Neural progenitor cell (in vitro differentiated cells): Measurements from ENCODE around the gene LPP. TPM values are rescaled to one million over a fixed set of nuclear protein-coding genes. Genes with fewer than 3 reads are reported as not detected.
A peak's percentile ranks its signal among the peaks of the same experiment; 100 is the strongest.

Experiments used
- DNase-seq: peaks from one replicate; pipeline ENCODE4 v3.0.0-alpha.2; 2016; ENCODE audit warnings: low spot score
- H2AFZ ChIP-seq: fragments of 200-600 bp; sonication (generic); replicated peaks from 2 replicates; pipeline ENCODE4 v1.6.1; 2016; ENCODE audit warnings: antibody characterized with exemption
- H3F3A ChIP-seq: fragments of 200-600 bp; sonication (generic); 2 replicates; pipeline ENCODE4 v1.6.1; 2016; ENCODE audit warnings: antibody characterized with exemption, low read depth
- H3K27ac ChIP-seq: fragments of 200-600 bp; sonication (generic); 2 replicates; pipeline ENCODE4 v1.5.1; 2016; ENCODE audit warnings: mild to moderate bottlenecking
- H3K27me3 ChIP-seq: fragments of 200-600 bp; sonication (generic); 2 replicates; pipeline ENCODE4 v1.6.1; 2016; ENCODE audit warnings: mild to moderate bottlenecking, moderate library complexity
- H3K36me3 ChIP-seq: fragments of 200-600 bp; sonication (generic); 2 replicates; pipeline ENCODE4 v1.5.1; 2016
- H3K4me1 ChIP-seq: fragments of 200-600 bp; sonication (generic); 2 replicates; pipeline ENCODE4 v1.6.1; 2016; ENCODE audit warnings: mixed run types
- H3K4me2 ChIP-seq: fragments of 200-600 bp; sonication (generic); 2 replicates; pipeline ENCODE4 v1.6.1; 2016
- H3K4me3 ChIP-seq: fragments of 200-600 bp; sonication (generic); 2 replicates; pipeline ENCODE4 v1.5.1; 2016
- H3K79me2 ChIP-seq: fragments of 200-600 bp; sonication (generic); 2 replicates; pipeline ENCODE4 v1.6.1; 2016; ENCODE audit warnings: low read depth
- H3K9ac ChIP-seq: fragments of 200-600 bp; sonication (generic); 2 replicates; pipeline ENCODE4 v1.6.1; 2016
- H3K9me3 ChIP-seq: fragments of 200-600 bp; sonication (generic); 2 replicates; pipeline ENCODE4 v1.5.1; 2016; ENCODE audit warnings: low read depth
- H4K20me1 ChIP-seq: fragments of 200-600 bp; sonication (generic); 2 replicates; pipeline ENCODE4 v1.6.1; 2016; ENCODE audit warnings: low read depth
- H3K27ac Mint-ChIP-seq: 3 replicates; pipeline ENCODE4 v1.8.0; 2021; ENCODE audit warnings: mixed read lengths
- H3K27me3 Mint-ChIP-seq: 2 replicates; pipeline ENCODE4 v1.8.0; 2022; ENCODE audit warnings: low read depth, mild to moderate bottlenecking, inconsistent platforms, moderate library complexity, mixed read lengths; ENCODE audit not compliant: insufficient read depth
- H3K36me3 Mint-ChIP-seq: 3 replicates; pipeline ENCODE4 v1.8.0; 2021; ENCODE audit warnings: mixed read lengths
- H3K4me1 Mint-ChIP-seq: 3 replicates; pipeline ENCODE4 v1.8.0; 2021; ENCODE audit warnings: mixed read lengths
- H3K4me3 Mint-ChIP-seq: 3 replicates; pipeline ENCODE4 v1.8.0; 2021; ENCODE audit warnings: mild to moderate bottlenecking, moderate library complexity, mixed read lengths
- H3K9me3 Mint-ChIP-seq: 3 replicates; pipeline ENCODE4 v1.8.0; 2020; ENCODE audit warnings: mixed read lengths
- EZH2 ChIP-seq: fragments of 200-600 bp; sonication (generic); IDR thresholded peaks from 2 replicates; pipeline ENCODE4 v1.6.1; 2017; ENCODE audit warnings: antibody characterized with exemption, mild to moderate bottlenecking, moderate library complexity
- EZH2phosphoT487 ChIP-seq: fragments of 200-600 bp; sonication (generic); IDR thresholded peaks from 2 replicates; pipeline ENCODE4 v1.6.1; 2017; ENCODE audit warnings: antibody characterized with exemption
- total RNA-seq: library from RNA; depleted of rRNA; stranded (reverse); fragments of >200 nt; gene quantifications from 2 replicates; pipeline ENCODE4 v1.2.3, GENCODE V29; 2015; ENCODE audit warnings: low replicate concordance
- TF ChIP-seq, protein P1 (sequence below): fragments of 200-600 bp; sonication (generic); IDR thresholded peaks from 2 replicates; pipeline ENCODE4 v1.5.1; 2017; ENCODE audit warnings: antibody characterized with exemption, mild to moderate bottlenecking

LPP gene
- total RNA-seq, 1 donor from 2014 or later: 18.9 TPM

DNA sequence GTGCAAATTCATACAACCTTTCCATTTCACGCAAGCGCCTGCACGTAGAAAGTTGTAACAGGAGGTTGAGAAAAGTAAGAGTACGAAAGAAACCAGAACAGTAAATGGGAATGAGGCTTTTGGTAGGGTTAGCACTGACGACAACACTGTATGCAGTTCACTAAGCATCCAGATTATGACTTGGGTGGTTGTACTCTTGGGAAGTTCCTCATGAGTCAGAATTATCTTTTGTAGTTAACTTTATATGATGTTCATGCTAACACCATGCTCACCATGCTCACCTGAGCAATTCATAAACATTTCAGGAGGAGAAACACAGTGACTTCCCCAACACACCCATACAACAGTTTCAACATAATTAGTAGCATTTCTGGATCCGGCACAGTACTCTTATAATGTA is 3.0 kb upstream of the LPP start:
- peaks cover 19% of the 10 kb centered on the region for H3K4me1 ChIP-seq
- H3K4me3 ChIP-seq: no peak overlapping the region
- H3K27me3 ChIP-seq: no peaks in the 10 kb centered on the region
- peaks cover 30% of the 10 kb centered on the region for H3K4me1 Mint-ChIP-seq
- no peaks in the 10 kb centered on the region for H3K36me3 ChIP-seq
- peaks cover 7% of the 10 kb centered on the region for H3F3A ChIP-seq
- H3K4me2 ChIP-seq: no peak overlapping the region
- TF ChIP-seq, protein P1, sequence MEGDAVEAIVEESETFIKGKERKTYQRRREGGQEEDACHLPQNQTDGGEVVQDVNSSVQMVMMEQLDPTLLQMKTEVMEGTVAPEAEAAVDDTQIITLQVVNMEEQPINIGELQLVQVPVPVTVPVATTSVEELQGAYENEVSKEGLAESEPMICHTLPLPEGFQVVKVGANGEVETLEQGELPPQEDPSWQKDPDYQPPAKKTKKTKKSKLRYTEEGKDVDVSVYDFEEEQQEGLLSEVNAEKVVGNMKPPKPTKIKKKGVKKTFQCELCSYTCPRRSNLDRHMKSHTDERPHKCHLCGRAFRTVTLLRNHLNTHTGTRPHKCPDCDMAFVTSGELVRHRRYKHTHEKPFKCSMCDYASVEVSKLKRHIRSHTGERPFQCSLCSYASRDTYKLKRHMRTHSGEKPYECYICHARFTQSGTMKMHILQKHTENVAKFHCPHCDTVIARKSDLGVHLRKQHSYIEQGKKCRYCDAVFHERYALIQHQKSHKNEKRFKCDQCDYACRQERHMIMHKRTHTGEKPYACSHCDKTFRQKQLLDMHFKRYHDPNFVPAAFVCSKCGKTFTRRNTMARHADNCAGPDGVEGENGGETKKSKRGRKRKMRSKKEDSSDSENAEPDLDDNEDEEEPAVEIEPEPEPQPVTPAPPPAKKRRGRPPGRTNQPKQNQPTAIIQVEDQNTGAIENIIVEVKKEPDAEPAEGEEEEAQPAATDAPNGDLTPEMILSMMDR: no peak
- H3K4me3 Mint-ChIP-seq: no peak overlapping the region
- H3K27ac Mint-ChIP-seq: no peak overlapping the region
- no peak for DNase-seq
- no peak overlapping the region for H3K9ac ChIP-seq
- peaks cover 3% of the 10 kb centered on the region for H3K27me3 Mint-ChIP-seq
- peaks cover 4% of the 10 kb centered on the region for H3K36me3 Mint-ChIP-seq
- H3K79me2 ChIP-seq: peaks cover 22% of the 10 kb centered on the region
- H3K9me3 ChIP-seq: no peaks in the 10 kb centered on the region
- H4K20me1 ChIP-seq: peaks cover 1% of the 10 kb centered on the region
- H2AFZ ChIP-seq: no peak overlapping the region
- H3K9me3 Mint-ChIP-seq: no peaks in the 10 kb centered on the region
- no peak overlapping the region for H3K27ac ChIP-seq

DNA sequence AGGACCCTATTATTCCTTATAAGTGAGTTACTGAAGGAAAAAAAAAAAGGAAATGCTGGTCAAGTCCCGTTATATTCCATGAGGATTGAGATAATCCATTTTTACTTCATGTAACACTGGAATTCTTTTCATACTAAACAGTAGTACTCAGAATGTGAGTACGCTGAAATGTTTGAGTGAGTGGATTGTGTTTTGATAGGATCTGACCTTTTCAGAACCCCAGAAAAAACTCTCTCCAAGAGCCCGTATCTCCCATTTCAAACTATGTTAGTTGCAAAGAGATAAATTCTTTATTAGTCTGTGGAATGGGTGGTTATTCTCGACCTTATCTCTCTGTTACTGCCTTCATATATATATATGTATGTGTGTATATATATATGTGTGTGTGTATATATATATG is 2.5 kb upstream of the LPP start:
- Histone ChIP-seq H4K20me1 (peaks cover 6% of the 10 kb centered on the region), H3K4me3 (no peak overlapping the region), H3K9me3 (no peaks in the 10 kb centered on the region), H3K79me2 (peaks cover 27% of the 10 kb centered on the region), H3K4me1 (peaks cover 19% of the 10 kb centered on the region), H3K27ac (no peak overlapping the region), H3F3A (peaks cover 7% of the 10 kb centered on the region), H2AFZ (no peak overlapping the region), H3K4me2 (no peak overlapping the region), H3K27me3 (no peaks in the 10 kb centered on the region), H3K36me3 (no peaks in the 10 kb centered on the region), H3K9ac (no peak overlapping the region)
- Mint-ChIP-seq H3K4me1 (peaks cover 33% of the 10 kb centered on the region), H3K27ac (no peak overlapping the region), H3K27me3 (peaks cover 3% of the 10 kb centered on the region), H3K9me3 (no peaks in the 10 kb centered on the region), H3K36me3 (peaks cover 6% of the 10 kb centered on the region), H3K4me3 (no peak overlapping the region)
- TF ChIP-seq EZH2phosphoT487: no peak
- no peak for TF ChIP-seq EZH2
- TF ChIP-seq, protein P1: no peak
- DNase-seq: no peak

DNA sequence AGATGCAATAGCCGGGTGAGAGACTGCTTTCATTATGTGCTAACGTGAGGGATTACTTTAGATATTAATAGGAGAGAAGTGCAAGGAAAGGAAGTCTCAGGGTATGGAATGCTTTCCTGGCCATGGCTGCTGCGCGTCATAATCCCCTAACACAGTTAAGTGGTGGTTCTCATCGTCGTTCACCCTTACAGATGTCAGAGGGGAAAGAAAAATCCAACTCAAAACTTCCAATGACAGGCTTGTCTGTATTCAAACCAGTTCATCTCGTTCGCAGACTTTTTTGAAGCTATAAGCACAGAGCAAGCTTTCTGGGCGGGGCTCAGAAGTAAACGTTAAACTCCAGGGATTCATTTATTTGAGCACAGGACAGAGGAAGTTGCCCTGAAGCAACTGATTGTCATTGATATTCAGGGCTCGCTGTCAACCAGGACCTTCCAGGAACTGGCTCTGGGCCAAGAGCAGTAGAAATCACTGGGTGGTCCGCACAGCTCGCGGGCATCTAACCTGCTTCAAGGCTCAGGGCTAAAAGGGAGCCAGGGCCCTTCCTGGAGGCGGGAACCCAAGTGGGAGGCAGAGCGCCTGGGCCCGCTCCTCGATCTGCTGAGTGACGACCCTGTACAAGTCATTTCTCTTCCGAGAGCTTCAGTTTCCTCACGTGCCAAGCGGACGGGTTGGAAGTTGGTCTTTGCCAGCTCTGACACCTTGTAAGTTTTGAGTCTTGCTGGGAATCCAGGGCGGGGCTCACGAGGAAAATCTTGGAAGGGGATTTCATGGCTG is 1.1 kb upstream of the LPP start:
- Histone ChIP-seq H2AFZ (peak overlapping the region; percentile 40), H3K27ac (peak overlapping the region; percentile 88), H4K20me1 (peaks cover 14% of the 10 kb centered on the region), H3K4me1 (peaks cover 19% of the 10 kb centered on the region), H3K9ac (peak overlapping the region; percentile 88), H3K27me3 (no peaks in the 10 kb centered on the region), H3K4me3 (peak overlapping the region; percentile 82), H3K79me2 (peaks cover 41% of the 10 kb centered on the region), H3K36me3 (no peaks in the 10 kb centered on the region), H3K9me3 (no peaks in the 10 kb centered on the region), H3K4me2 (peak overlapping the region; percentile 88), H3F3A (peaks cover 7% of the 10 kb centered on the region)
- peaks cover 3% of the 10 kb centered on the region for H3K27me3 Mint-ChIP-seq
- no peaks in the 10 kb centered on the region for H3K9me3 Mint-ChIP-seq
- peak overlapping the region; percentile 100 for H3K27ac Mint-ChIP-seq
- DNase-seq: peak; percentile 44
- peaks cover 8% of the 10 kb centered on the region for H3K36me3 Mint-ChIP-seq
- peaks cover 38% of the 10 kb centered on the region for H3K4me1 Mint-ChIP-seq
- peak overlapping the region; percentile 96 for H3K4me3 Mint-ChIP-seq
- TF ChIP-seq, protein P1: no peak
- TF ChIP-seq EZH2phosphoT487 (no peak), EZH2 (no peak)
